ENCODE results near the gene RASSF10.
A peak's percentile ranks its signal among the peaks of the same experiment; 100 is the strongest.

RASSF10 gene

DNA sequence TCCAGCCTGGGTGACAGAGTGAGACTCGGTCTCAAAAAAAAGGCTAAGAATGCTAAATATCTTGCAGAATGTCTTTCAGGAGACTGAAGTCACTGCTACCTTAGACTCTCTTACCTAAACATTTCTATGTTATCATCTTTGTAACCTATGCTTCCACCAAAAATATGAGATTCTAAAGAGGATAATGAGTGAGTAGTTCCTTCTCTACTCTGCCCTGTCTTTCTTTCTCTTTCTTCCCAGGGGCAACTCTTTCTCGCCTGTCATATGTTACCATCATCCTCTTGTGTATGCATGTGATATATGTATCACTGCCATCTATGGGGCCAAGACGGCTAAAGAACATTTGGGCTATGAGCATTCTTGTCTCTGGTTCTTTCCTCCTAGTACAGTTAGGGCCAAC lies 9.0 kb upstream of the RASSF10 start:
- no peak for DNase-seq (ENCODE audit: low read depth)
- TF ChIP-seq, protein P1, sequence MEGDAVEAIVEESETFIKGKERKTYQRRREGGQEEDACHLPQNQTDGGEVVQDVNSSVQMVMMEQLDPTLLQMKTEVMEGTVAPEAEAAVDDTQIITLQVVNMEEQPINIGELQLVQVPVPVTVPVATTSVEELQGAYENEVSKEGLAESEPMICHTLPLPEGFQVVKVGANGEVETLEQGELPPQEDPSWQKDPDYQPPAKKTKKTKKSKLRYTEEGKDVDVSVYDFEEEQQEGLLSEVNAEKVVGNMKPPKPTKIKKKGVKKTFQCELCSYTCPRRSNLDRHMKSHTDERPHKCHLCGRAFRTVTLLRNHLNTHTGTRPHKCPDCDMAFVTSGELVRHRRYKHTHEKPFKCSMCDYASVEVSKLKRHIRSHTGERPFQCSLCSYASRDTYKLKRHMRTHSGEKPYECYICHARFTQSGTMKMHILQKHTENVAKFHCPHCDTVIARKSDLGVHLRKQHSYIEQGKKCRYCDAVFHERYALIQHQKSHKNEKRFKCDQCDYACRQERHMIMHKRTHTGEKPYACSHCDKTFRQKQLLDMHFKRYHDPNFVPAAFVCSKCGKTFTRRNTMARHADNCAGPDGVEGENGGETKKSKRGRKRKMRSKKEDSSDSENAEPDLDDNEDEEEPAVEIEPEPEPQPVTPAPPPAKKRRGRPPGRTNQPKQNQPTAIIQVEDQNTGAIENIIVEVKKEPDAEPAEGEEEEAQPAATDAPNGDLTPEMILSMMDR (conservative IDR thresholded peaks at IDR 0.05; ENCODE audit: low read depth, low read length): no peak
- H3K4me3 ChIP-seq (ENCODE audit: low read length): no peak overlapping the region

DNA sequence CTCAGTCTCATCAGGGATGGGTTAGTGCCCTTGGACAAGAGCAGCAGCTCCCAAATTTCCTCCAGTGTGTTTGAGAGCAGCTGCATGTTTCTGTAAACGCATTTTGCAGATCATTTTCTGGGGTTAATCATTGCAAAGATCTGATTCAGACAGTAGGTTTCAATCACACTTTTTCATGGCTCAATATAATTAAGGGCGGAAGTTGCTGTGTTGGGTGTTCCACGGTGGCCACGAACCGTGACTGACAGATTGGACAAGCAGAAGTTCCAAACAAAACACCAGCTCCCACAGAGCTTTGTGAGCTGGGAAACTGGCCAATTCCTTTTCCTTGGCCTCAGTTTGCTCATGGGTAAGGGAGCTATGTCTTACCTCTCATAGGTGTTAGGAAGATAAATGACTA lies 8.4 kb upstream of the RASSF10 start:
- no peak for DNase-seq (ENCODE audit: low read depth)
- TF ChIP-seq, protein P1 (conservative IDR thresholded peaks at IDR 0.05; ENCODE audit: low read depth, low read length): no peak
- no peak overlapping the region for H3K4me3 ChIP-seq (ENCODE audit: low read length)

DNA sequence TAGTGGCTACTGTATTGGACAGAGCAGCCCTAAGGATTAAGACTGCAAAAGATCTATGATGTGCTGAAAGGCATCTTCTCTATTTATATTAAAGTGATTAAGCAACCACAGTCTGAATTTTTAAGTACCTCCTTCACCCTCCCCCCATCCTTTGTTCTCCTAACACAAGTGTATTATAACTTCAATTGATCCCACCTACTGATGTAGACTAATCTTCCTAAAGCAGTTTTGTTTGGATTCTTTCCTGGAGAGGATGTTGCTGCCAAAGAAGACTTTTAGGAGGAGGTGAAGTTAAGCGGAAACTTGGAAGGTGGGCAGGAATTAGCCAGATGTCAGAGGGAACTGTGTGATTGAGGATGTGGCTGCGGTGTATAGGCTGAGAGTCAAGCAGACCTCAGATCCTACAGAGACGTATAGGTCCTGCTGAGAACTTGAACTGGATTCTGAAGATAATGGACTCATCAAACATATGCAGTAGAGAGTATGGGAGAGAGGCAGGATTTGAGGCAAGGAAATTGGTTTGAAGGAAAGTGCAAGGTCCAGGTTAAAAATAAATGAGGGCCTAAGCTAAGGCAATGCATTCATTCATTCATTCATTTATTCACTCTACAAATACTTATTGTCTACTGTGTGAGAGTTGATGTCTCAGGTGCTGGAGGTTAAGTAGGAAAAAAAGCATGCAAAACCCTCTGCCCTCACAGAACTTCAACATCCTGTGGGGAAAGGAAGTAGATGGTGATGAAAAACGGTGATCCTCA lies 5.2 kb upstream of the RASSF10 start:
- no peak overlapping the region for H3K4me3 ChIP-seq (ENCODE audit: low read length)
- no peak for DNase-seq (ENCODE audit: low read depth)
- TF ChIP-seq, protein P1 (conservative IDR thresholded peaks at IDR 0.05; ENCODE audit: low read depth, low read length): no peak

DNA sequence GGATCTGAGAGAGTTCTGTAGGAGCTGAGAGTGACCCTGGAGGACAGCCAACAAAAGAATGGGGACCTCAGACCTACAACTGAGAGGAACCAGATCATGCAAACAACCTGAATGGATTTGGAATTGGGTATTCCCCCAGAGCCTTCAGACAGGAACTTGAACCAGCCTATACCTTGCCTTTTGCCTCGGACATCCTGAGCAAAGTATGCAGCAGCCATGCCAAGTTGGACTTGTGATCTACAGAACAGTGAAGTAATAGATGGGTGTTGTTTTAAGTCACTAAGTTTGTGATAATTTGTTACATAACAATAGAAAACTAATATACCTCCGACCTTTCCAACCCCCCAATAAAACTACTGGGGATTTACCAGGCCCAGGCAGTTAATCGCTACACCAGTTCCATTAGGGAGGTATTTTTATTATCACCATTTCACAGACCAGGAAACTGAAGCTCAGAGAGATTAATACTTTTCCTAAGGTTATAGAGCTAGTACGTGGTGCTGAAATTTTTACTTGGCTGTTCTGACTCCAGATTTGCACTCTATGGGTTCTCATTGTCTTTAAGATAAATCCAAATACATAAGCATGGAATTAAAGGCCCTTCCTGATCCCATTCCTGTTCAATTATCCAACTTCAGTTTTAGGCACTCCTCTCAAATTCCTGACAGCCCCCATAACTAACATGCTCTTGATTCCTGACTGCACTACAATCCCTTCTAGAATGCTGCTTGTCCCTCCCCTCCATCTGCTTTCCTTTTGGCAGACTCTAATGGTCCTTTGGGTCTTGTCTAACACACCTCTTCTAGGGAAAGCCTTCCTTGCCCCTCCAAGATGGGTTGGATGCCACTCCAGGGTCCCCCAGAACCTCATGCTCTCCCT lies 1.7 kb upstream of the RASSF10 start:
- H3K4me3 ChIP-seq (ENCODE audit: low read length): no peak overlapping the region
- no peak for DNase-seq (ENCODE audit: low read depth)
- TF ChIP-seq, protein P1 (conservative IDR thresholded peaks at IDR 0.05; ENCODE audit: low read depth, low read length): no peak

DNA sequence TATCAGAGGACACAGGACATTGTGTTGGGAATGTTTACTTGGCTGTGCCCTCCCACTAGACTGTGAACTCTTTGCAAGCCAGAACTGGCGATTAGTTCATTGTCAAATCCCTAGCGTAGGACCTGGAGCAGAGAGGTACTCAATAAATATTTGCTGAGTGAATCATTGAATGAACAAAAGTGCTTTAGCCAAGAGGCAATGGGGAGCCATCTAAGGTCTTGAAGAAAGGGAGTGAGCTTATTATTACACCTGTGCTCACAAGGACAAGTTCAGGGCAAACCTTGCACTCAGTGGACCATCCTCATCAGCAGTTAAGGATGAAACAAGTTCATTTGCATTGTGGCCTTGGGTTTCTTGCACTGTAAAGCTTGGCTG lies 1.1 kb upstream of the RASSF10 start:
- H3K4me3 ChIP-seq (ENCODE audit: low read length): no peak overlapping the region
- DNase-seq (ENCODE audit: low read depth): peak; percentile 53
- TF ChIP-seq, protein P1 (conservative IDR thresholded peaks at IDR 0.05; ENCODE audit: low read depth, low read length): no peak

DNA sequence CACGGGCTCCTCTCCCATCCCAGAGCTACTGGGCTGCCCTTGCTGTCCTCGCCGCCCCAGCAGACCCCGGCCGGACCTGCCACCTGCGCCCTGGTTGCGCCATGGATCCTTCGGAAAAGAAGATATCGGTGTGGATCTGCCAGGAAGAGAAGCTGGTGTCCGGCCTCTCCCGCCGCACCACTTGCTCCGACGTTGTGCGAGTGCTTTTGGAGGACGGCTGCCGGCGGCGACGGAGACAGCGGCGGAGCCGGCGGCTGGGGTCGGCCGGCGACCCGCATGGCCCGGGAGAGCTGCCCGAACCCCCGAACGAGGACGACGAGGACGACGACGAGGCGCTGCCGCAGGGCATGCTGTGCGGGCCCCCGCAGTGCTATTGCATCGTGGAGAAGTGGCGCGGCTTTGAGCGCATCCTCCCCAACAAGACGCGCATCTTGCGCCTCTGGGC lies 382 bp downstream of the RASSF10 start:
- no peak for DNase-seq (ENCODE audit: low read depth)
- H3K4me3 ChIP-seq (ENCODE audit: low read length): peak overlapping the region; percentile 45
- TF ChIP-seq, protein P1 (conservative IDR thresholded peaks at IDR 0.05; ENCODE audit: low read depth, low read length): no peak

Data from retinal pigment epithelial cell (primary cell).